ENCODE results near the gene RAD51B.

RAD51B gene

GRCh38 chr14:68198713-68199495 is 379.3 kb downstream of the RAD51B start:
- H3K4me3 Mint-ChIP-seq = no peak overlapping the region
- peaks cover 11% of the 10 kb centered on the region for H3K4me1 Mint-ChIP-seq (ENCODE audit: low read depth)
- no peak overlapping the region for H3K27ac Mint-ChIP-seq
- no peaks in the 10 kb centered on the region for H3K27me3 Mint-ChIP-seq
- no peaks in the 10 kb centered on the region for H3K36me3 Mint-ChIP-seq (ENCODE audit: low read depth)
- no peaks in the 10 kb centered on the region for H3K9me3 Mint-ChIP-seq

DNA sequence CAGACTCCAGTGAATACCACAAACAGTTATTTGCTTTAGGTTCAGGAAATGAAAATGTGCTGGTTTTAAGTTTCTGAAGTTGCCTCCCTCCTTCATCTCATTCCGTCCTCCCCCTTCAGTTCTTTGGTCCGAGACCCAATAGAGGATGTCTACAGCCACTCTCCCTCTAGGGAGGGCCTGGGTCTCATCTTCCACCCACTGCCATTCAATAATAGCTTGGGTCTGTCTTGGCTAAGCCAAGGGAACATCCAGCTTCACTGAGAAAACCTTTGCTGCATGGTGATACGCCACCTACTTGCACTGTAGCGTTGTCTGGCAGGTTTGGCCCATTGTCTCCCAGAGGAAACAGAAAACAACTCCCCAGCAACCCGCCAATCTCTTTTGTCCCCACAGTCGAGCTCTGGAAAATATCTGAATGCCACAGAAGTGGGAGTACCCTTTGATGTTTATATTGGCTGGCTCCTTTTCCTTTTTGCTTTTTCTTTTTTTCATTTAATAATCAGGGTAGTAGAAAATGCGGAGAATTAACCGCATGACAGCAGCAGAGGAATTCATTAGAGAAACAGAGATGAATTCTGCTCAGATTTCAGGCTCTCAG is 380.1 kb downstream of the RAD51B start:
- Mint-ChIP-seq H3K4me3 (no peak overlapping the region), H3K27ac (no peak overlapping the region), H3K27me3 (no peaks in the 10 kb centered on the region), H3K9me3 (peaks cover 4% of the 10 kb centered on the region), H3K4me1 (ENCODE audit: low read depth) (peaks cover 11% of the 10 kb centered on the region), H3K36me3 (ENCODE audit: low read depth) (no peaks in the 10 kb centered on the region)

DNA sequence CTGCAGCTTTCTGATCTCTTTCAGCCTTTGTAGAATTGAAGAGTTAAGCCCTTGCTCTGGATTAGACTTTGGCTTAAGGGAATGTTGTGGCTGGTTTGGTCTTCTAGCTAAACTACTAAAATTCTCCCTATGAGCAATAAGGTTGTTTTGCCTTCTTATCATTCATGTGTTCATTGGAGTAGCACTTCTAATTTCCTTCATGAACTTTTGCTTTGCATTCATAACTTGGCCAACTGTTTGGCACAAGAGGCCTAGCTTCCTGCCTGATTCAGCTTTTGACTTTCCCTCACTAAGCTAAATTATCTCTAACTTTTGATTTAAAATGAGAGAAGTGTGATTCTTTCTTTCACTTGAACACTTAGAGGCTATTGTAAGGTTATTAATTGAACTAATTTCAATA is 384.3 kb downstream of the RAD51B start:
- Mint-ChIP-seq H3K4me3 (no peak overlapping the region), H3K4me1 (ENCODE audit: low read depth) (peaks cover 17% of the 10 kb centered on the region), H3K27ac (no peak overlapping the region), H3K36me3 (ENCODE audit: low read depth) (no peaks in the 10 kb centered on the region), H3K27me3 (no peaks in the 10 kb centered on the region), H3K9me3 (peaks cover 4% of the 10 kb centered on the region)

- Mint-ChIP-seq H3K27me3 (no peaks in the 10 kb centered on the region), H3K27ac (no peak overlapping the region), H3K4me1 (ENCODE audit: low read depth) (peaks cover 52% of the 10 kb centered on the region), H3K4me3 (no peak overlapping the region), H3K36me3 (ENCODE audit: low read depth) (no peaks in the 10 kb centered on the region), H3K9me3 (peaks cover 7% of the 10 kb centered on the region)
Measured at GRCh38 chr14:68208218-68208617, 388.6 kb downstream of the RAD51B start.

- Mint-ChIP-seq H3K27me3 (no peaks in the 10 kb centered on the region), H3K4me1 (ENCODE audit: low read depth) (peaks cover 57% of the 10 kb centered on the region), H3K4me3 (peak overlapping the region; percentile 27), H3K9me3 (peaks cover 7% of the 10 kb centered on the region), H3K27ac (no peak overlapping the region), H3K36me3 (ENCODE audit: low read depth) (no peaks in the 10 kb centered on the region)
Measured at GRCh38 chr14:68208626-68209317, 389.2 kb downstream of the RAD51B start.

GRCh38 chr14:68210729-68211299 is 391.2 kb downstream of the RAD51B start:
- Mint-ChIP-seq H3K4me1 (ENCODE audit: low read depth) (peaks cover 78% of the 10 kb centered on the region), H3K4me3 (peak overlapping the region; percentile 78), H3K27ac (peak overlapping the region; percentile 90)

GRCh38 chr14:68211421-68211820 is 391.8 kb downstream of the RAD51B start:
- H3K9me3 Mint-ChIP-seq = peaks cover 3% of the 10 kb centered on the region
- H3K4me1 Mint-ChIP-seq (ENCODE audit: low read depth) = peaks cover 82% of the 10 kb centered on the region
- no peaks in the 10 kb centered on the region for H3K36me3 Mint-ChIP-seq (ENCODE audit: low read depth)
- no peak overlapping the region for H3K4me3 Mint-ChIP-seq
- peak overlapping the region; percentile 85 for H3K27ac Mint-ChIP-seq
- no peaks in the 10 kb centered on the region for H3K27me3 Mint-ChIP-seq

More at GRCh38 chr14:68210729-68211299, 391.2 kb downstream of the RAD51B start:
- Mint-ChIP-seq H3K36me3 (ENCODE audit: low read depth) (no peaks in the 10 kb centered on the region), H3K27me3 (no peaks in the 10 kb centered on the region), H3K9me3 (peaks cover 3% of the 10 kb centered on the region)

DNA sequence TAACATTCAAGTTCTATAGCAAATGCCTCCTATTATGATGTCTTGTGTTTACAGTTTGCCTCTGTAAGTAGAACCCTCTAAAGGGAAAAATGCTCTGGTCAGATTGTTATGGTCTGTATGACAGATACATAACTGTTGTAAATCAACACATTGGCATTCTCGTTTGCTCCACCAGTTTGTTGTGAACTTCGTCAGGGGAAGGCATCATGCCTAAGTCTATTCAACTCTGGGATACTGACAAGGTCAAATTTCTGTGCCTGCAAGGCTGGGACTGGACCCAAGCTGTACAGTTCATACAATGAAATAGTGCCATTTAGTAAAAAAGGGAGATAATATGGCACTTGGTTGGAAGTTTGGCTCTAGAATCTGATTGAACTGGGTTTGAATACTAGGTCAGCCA is 392.3 kb downstream of the RAD51B start:
- H3K36me3 Mint-ChIP-seq (ENCODE audit: low read depth) = no peaks in the 10 kb centered on the region
- H3K9me3 Mint-ChIP-seq = peaks cover 3% of the 10 kb centered on the region
- H3K27me3 Mint-ChIP-seq = no peaks in the 10 kb centered on the region
- peaks cover 82% of the 10 kb centered on the region for H3K4me1 Mint-ChIP-seq (ENCODE audit: low read depth)
- peak overlapping the region; percentile 68 for H3K27ac Mint-ChIP-seq
- no peak overlapping the region for H3K4me3 Mint-ChIP-seq

DNA sequence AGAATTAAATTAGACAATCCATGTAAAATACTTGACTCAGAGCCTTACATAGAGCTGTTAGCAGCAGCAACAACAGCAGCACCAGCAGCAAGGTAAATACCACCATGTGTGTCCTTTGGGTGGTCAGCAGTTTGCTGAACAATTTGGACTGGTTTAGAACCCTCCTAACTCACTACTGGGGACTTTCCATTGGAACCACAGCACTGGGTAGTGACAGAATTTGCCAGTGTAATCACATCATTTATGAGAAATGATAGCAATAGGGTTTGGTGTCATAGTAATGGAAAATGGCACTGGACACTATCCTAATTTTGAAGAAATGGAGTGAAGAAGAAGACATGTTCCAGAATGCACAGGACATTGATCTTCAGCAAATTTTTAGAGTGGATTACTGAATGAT is 392.8 kb downstream of the RAD51B start:
- Mint-ChIP-seq H3K27me3 (no peaks in the 10 kb centered on the region), H3K27ac (peak overlapping the region; percentile 78), H3K9me3 (peaks cover 3% of the 10 kb centered on the region), H3K4me3 (no peak overlapping the region), H3K4me1 (ENCODE audit: low read depth) (peaks cover 82% of the 10 kb centered on the region), H3K36me3 (ENCODE audit: low read depth) (no peaks in the 10 kb centered on the region)

- Mint-ChIP-seq H3K9me3 (peaks cover 3% of the 10 kb centered on the region), H3K27ac (peak overlapping the region; percentile 47), H3K27me3 (no peaks in the 10 kb centered on the region), H3K4me1 (ENCODE audit: low read depth) (peaks cover 69% of the 10 kb centered on the region), H3K4me3 (no peak overlapping the region), H3K36me3 (ENCODE audit: low read depth) (no peaks in the 10 kb centered on the region)
Measured at GRCh38 chr14:68214431-68214830, 394.9 kb downstream of the RAD51B start.

GRCh38 chr14:68215629-68216028 is 396.1 kb downstream of the RAD51B start:
- Mint-ChIP-seq H3K4me1 (ENCODE audit: low read depth) (peaks cover 57% of the 10 kb centered on the region), H3K36me3 (ENCODE audit: low read depth) (no peaks in the 10 kb centered on the region), H3K27ac (peak overlapping the region; percentile 63), H3K27me3 (no peaks in the 10 kb centered on the region), H3K9me3 (peaks cover 3% of the 10 kb centered on the region), H3K4me3 (no peak overlapping the region)

DNA sequence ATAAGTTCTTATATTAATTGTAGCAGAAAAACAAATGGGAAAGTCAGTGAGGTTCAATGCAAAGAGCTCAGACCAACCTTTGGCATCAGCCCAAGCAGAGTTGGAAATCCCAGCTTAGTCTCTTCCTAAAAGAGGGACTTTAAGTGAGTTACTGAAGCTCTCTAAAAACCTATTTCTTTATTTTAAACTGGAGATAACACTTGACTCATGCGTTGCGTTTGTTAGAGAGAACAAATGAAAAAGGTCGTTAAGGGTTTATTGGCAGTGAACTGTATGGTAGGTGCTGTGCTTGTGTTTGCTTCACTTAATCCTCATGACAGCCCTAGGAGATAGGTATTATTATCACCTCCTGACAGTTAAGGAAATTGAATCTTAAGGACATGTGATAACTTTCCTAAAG is 396.5 kb downstream of the RAD51B start:
- H3K4me1 Mint-ChIP-seq (ENCODE audit: low read depth) = peaks cover 52% of the 10 kb centered on the region
- no peaks in the 10 kb centered on the region for H3K36me3 Mint-ChIP-seq (ENCODE audit: low read depth)
- peak overlapping the region; percentile 63 for H3K27ac Mint-ChIP-seq

DNA sequence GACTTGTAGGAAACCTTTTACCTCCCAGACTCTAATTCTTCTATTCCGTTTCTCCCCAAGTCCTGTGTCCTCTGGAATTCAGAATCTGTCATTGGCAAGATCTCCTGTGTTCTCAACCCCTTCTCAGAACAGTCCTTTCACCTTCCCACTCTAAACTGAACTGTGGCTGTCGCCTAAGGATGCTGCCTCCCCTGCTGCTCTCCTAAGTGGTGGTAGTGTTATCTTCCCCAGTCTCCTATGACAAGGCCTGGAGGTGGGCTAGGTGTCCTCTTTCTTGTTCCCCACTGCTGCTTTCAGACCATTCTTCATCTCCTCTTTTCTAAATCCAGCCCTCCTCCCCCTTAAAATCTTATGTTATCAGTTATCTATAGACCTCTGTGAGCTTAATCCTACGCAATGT is 397.4 kb downstream of the RAD51B start:
- Mint-ChIP-seq H3K9me3 (peaks cover 9% of the 10 kb centered on the region), H3K27ac (peak overlapping the region; percentile 43), H3K27me3 (no peaks in the 10 kb centered on the region)

More for the DNA sequence above, 396.5 kb downstream of the RAD51B start:
- Mint-ChIP-seq H3K4me3 (no peak overlapping the region), H3K9me3 (peaks cover 3% of the 10 kb centered on the region), H3K27me3 (no peaks in the 10 kb centered on the region)

GRCh38 chr14:68217791-68218340 is 398.3 kb downstream of the RAD51B start:
- peaks cover 6% of the 10 kb centered on the region for H3K9me3 Mint-ChIP-seq
- peaks cover 34% of the 10 kb centered on the region for H3K4me1 Mint-ChIP-seq (ENCODE audit: low read depth)
- no peaks in the 10 kb centered on the region for H3K27me3 Mint-ChIP-seq
- no peak overlapping the region for H3K4me3 Mint-ChIP-seq
- H3K27ac Mint-ChIP-seq = no peak overlapping the region
- H3K36me3 Mint-ChIP-seq (ENCODE audit: low read depth) = no peaks in the 10 kb centered on the region

More for the DNA sequence above, 397.4 kb downstream of the RAD51B start:
- no peaks in the 10 kb centered on the region for H3K36me3 Mint-ChIP-seq (ENCODE audit: low read depth)
- H3K4me1 Mint-ChIP-seq (ENCODE audit: low read depth) = peaks cover 43% of the 10 kb centered on the region
- no peak overlapping the region for H3K4me3 Mint-ChIP-seq

- Mint-ChIP-seq H3K36me3 (ENCODE audit: low read depth) (no peaks in the 10 kb centered on the region), H3K4me1 (ENCODE audit: low read depth) (peaks cover 19% of the 10 kb centered on the region), H3K27ac (no peak overlapping the region), H3K4me3 (no peak overlapping the region), H3K27me3 (no peaks in the 10 kb centered on the region), H3K9me3 (peaks cover 6% of the 10 kb centered on the region)
Measured at GRCh38 chr14:68219407-68219806, 399.8 kb downstream of the RAD51B start.

All from stimulated activated naive CD8-positive, alpha-beta T cell treated with anti-CD3 and anti-CD28 coated beads, Interleukin-15, Interleukin-2, amounts not matched to agents 100 ng/mL and 50 ng/mL, for 24 hours (primary cell).